ENCODE measurements around the gene ACO2. TPM values are rescaled to one million over a fixed set of nuclear protein-coding genes. Genes with fewer than 3 reads are reported as not detected.

The ACO2 gene
- total RNA-seq, 4 donors from 2014 or later: 69.9 to 91.1 (median 76.4) TPM

GRCh38 chr22:41444360-41445128 is 24.4 kb upstream of the ACO2 start:
- H3K9me3 ChIP-seq: no peaks in the 10 kb centered on the region
- H3K27me3 ChIP-seq: no peaks in the 10 kb centered on the region
- peak overlapping the region; percentile 75 to 94 (median 91) for H3K4me3 ChIP-seq
- WGBS, 2 donors: 0% methylated on average over 34 to 35 of the region's 35 CpGs
- DNase-seq (ENCODE audit: low spot score in 2 of 2): peak; percentile 75 to 84
- H3K4me1 ChIP-seq: peaks cover 0 to 55% (median 35%) of the 10 kb centered on the region in 4 donors
- H3K27ac ChIP-seq: peak overlapping the region; percentile 95 to 99 (median 98)
- H3K36me3 ChIP-seq: peaks cover 0 to 21% (median 0%) of the 10 kb centered on the region in 3 donors
- TF ChIP-seq POLR2A (IDR thresholded peaks at IDR 0.05): peak; percentile 13 to 74
- peak; percentile 58 to 92 for TF ChIP-seq EP300 (IDR thresholded peaks at IDR 0.05)
- TF ChIP-seq CTCF (IDR thresholded peaks at IDR 0.05): peak in 1 of 5 experiments; percentile 20

GRCh38 chr22:41445129-41446056 is 23.5 kb upstream of the ACO2 start:
- H3K4me1 ChIP-seq: peaks cover 0 to 48% (median 32%) of the 10 kb centered on the region in 4 donors
- peaks cover 0 to 18% (median 0%) of the 10 kb centered on the region in 3 donors for H3K36me3 ChIP-seq
- H3K27me3 ChIP-seq: no peaks in the 10 kb centered on the region
- peak overlapping the region; percentile 75 to 94 (median 91) for H3K4me3 ChIP-seq
- H3K27ac ChIP-seq: peak overlapping the region; percentile 95 to 99 (median 98)
- WGBS, 2 donors: 0 to 1% methylated on average over 22 of the region's 22 CpGs
- DNase-seq (ENCODE audit: low spot score in 2 of 2): no peak
- H3K9me3 ChIP-seq: no peaks in the 10 kb centered on the region
- no peak for TF ChIP-seq CTCF (IDR thresholded peaks at IDR 0.05)
- no peak for TF ChIP-seq POLR2A (IDR thresholded peaks at IDR 0.05)
- TF ChIP-seq EP300 (IDR thresholded peaks at IDR 0.05): peak in 1 of 2 donors; percentile 26

GRCh38 chr22:41446057-41446501 is 22.8 kb upstream of the ACO2 start:
- WGBS, 2 donors: 0% methylated on average over 18 to 31 of the region's 34 CpGs
- Histone ChIP-seq H3K9me3 (no peaks in the 10 kb centered on the region), H3K4me3 (peak overlapping the region; percentile 75 to 94 (median 91)), H3K36me3 (peaks cover 0 to 12% (median 0%) of the 10 kb centered on the region in 3 donors), H3K4me1 (peaks cover 0 to 41% (median 26%) of the 10 kb centered on the region in 4 donors), H3K27ac (peak overlapping the region; percentile 95 to 99 (median 98)), H3K27me3 (no peaks in the 10 kb centered on the region)
- no peak for TF ChIP-seq CTCF (IDR thresholded peaks at IDR 0.05)
- TF ChIP-seq POLR2A (IDR thresholded peaks at IDR 0.05): no peak
- no peak for TF ChIP-seq EP300 (IDR thresholded peaks at IDR 0.05)
- DNase-seq (ENCODE audit: low spot score in 2 of 2): no peak

DNA sequence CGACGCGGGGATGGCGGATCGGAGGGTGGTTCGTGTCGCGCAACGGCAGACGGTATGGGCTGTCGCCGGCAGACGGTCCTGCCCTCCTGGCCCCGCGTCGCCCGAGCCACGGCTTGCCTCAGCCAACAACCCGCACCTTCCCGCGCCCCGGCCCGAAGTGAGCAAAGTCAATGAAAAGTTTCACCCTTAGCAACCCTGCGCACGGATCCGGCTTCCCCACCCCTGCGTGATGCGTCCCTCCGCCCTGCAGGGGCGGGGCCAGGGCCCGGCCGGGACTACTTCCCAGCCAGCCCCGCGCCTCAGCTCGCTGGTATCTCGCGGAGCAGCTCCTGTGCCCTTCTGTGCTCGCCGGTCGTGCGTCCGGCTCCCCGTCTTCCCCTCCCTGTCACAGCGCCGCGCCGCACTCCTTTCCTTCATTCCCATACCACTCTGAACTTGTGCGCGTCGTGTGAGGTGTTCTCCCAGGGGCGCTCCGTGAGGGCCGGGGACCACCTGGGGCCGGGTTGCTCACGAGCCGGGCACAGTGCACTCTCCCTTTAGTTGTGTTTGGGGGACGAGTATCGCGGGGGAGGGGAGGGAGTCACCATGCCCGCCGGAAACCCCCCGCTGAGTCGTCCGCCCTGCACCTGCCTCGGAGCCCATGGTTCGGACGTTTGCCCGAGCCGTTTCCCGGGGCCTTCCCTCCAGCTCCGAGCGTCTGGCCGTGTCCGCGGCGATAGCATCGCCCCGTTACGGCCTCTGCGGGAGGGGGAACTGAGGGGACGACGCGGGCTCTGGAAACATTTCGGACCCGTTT is 22.1 kb upstream of the ACO2 start, which contains the start of gene TOB2:
Gene TOB2 (minus strand): TSS at position 163 of the 796 bp plus-strand sequence. CDS start 9,456 bp downstream, outside the sequence.
- Histone ChIP-seq H3K27ac (peak within 1 kb of the TSS; percentile 95 to 99 (median 98)), H3K4me1 (peaks cover 0 to 33% (median 22%) of the 10 kb centered on the region in 4 donors), H3K36me3 (peaks cover 0 to 5% (median 0%) of the 10 kb centered on the region in 3 donors), H3K27me3 (no peaks in the 10 kb centered on the region), H3K4me3 (peak within 1 kb of the TSS; percentile 75 to 94 (median 91)), H3K9me3 (no peaks in the 10 kb centered on the region)
- TF ChIP-seq POLR2A (IDR thresholded peaks at IDR 0.05): peak; percentile 99 to 100
- peak; percentile 93 to 100 for TF ChIP-seq EP300 (IDR thresholded peaks at IDR 0.05)
- TF ChIP-seq CTCF (IDR thresholded peaks at IDR 0.05): peak in 2 of 5 experiments; percentile 52 to 58
- peak; percentile 93 to 94 for DNase-seq (ENCODE audit: low spot score in 2 of 2)
- 1% methylated on average over 41 to 59 of the region's 85 CpGs for WGBS, 2 donors

Measured in tibial nerve (tissue), 4 donors.